Measurements from ENCODE around the gene VAMP3.
"Not testable (repeated sequence)": the region's sequence is repeated elsewhere in the genome, so short reads cannot be mapped to it uniquely, and the experiment has no call there.

VAMP3 gene

GRCh38 chr1:7769673-7770412 is 1.3 kb upstream of the VAMP3 start:
- DNase-seq = no peak

GRCh38 chr1:7770669-7770996 is 463 bp upstream of the VAMP3 start:
- DNase-seq = no peak

- no peak for DNase-seq
These were observed 765 bp downstream of the VAMP3 start for GRCh38 chr1:7771823-7772299.

GRCh38 chr1:7777591-7777990 is 6.5 kb downstream of the VAMP3 start:
- DNase-seq = no peak

- DNase-seq = no peak
These were observed 7.1 kb downstream of the VAMP3 start for GRCh38 chr1:7778133-7778628.

- no peak for DNase-seq
These were observed 9.9 kb downstream of the VAMP3 start for GRCh38 chr1:7780976-7781375.

- DNase-seq = no peak
These were observed 10.4 kb downstream of the VAMP3 start for GRCh38 chr1:7781501-7781900.

- DNase-seq = no peak
These were observed 10.9 kb downstream of the VAMP3 start for GRCh38 chr1:7781923-7782495.

- peak in 1 of 2 experiments; percentile 78 for DNase-seq
These were observed 12.1 kb downstream of the VAMP3 start for GRCh38 chr1:7783178-7783711.

GRCh38 chr1:7783826-7784491 is 12.9 kb downstream of the VAMP3 start, which contains the start of gene PER3:
Gene PER3, plus strand, starts transcription at chr1:7784291. Its CDS starts 587 bp downstream, at chr1:7784878.
- peak; percentile 97 to 100 for DNase-seq

- DNase-seq = peak in 1 of 2 experiments; percentile 54
These were observed 13.5 kb downstream of the VAMP3 start for GRCh38 chr1:7784492-7785071.

- DNase-seq = no peak
These were observed 14.0 kb downstream of the VAMP3 start for GRCh38 chr1:7785108-7785507.

- no peak for DNase-seq
These were observed 15.7 kb downstream of the VAMP3 start for GRCh38 chr1:7786795-7787194.

GRCh38 chr1:7789828-7790227 is 18.7 kb downstream of the VAMP3 start:
- DNase-seq = no peak

GRCh38 chr1:7791027-7791426 is 19.9 kb downstream of the VAMP3 start:
- not testable (repeated sequence) for DNase-seq

- no peak for DNase-seq
These were observed 24.3 kb downstream of the VAMP3 start for GRCh38 chr1:7795406-7795805.

- DNase-seq = no peak
These were observed 34.4 kb downstream of the VAMP3 start for GRCh38 chr1:7805460-7805859.

GRCh38 chr1:7808253-7808844 is 37.3 kb downstream of the VAMP3 start:
- DNase-seq = peak in 1 of 2 experiments; percentile 35

- DNase-seq = no peak
These were observed 38.6 kb downstream of the VAMP3 start for GRCh38 chr1:7809742-7810141.

GRCh38 chr1:7810395-7810794 is 39.3 kb downstream of the VAMP3 start:
- no peak for DNase-seq

GRCh38 chr1:7811476-7811875 is 40.4 kb downstream of the VAMP3 start:
- DNase-seq = no peak

GRCh38 chr1:7813677-7814373 is 42.7 kb downstream of the VAMP3 start:
- no peak for DNase-seq

Data from NCI-H446 (cell line).